GM18867 (cell line): ENCODE results near the gene TACR2.

ENCODE experiments used
- ATAC-seq: cut with Tn5 transposase; IDR thresholded peaks from one replicate; pipeline ENCODE4 v1.9.1; 2021; ENCODE audit warnings: mild to moderate bottlenecking, moderate library complexity; ENCODE audit not compliant: unreplicated experiment

The TACR2 gene

DNA sequence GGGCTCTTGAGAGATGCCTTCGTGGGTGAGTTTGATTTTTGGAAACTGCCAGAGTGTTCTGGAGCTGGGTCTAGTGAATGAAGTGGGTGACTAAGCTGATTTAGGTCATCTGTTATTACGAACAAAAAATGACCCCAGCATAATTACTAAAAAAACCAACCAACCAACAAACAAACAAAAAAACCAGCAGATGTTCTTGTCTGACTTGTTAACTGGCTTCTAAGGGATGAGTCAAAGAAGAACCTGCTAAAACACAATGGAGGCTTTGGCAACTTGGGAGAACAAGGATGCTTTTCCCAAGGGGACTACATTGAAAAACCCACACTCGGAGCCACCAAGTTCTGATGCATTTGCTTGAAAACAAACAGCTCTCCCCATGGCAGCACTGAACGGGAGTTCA is 11.5 kb downstream of the TACR2 start:
- ATAC-seq: no peak

DNA sequence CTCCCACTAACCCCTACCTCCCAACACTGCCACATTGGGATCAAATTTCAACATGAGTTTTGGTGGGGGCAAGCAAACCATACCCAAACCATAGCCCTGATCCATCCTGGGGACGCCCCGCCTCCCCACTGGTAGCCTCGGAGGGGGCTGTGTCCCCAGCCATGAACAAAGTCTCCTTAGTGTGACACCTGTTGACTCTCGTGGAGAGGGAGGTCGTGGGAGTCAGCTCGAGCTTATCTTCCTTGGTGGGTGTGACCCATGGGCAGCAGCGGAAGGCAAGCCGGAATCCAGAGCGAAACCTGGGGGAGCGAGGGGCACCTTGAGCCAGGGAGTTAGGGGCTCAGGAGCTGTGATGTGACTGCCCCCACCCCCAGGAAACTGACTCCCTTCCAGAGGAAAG is 11.9 kb downstream of the TACR2 start:
- ATAC-seq: no peak

DNA sequence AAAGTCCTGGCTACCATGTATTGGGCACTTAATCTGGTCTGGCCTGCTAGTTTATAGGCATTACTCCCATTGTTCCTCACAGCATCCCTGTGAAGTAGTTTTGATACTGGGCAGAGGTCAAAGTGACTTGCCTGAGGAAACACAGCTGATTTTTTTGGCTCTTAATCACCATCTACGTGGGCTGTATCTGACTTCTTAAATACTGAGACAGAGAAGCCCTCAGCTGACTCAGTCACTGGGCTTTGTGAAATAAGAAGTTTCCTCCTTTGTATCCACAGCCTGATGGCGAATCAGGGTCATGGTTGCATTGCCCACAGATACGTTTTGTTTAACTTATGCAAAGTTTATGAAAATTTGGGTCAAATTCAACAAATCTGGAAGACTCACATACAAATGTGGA is 13.2 kb downstream of the TACR2 start:
- no peak for ATAC-seq

DNA sequence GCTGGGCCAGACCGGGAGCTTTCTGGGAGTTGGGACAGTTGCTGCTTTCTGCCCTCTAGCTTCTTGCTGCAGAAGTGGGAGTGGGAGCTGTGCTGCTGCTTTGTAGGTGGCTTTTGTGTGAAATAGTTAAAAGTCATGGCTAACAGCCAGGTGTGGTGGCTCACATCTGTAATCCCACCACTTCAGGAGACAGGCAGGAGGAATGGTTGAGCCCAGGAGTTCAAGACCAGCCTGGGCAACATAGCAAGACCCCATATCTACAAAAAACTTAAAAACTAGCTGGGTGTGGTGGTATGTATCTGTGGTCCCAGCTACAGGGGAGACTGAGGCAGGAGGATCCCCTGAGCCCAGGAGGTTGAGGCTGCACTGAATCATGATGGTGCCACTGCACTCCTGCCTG is 13.7 kb downstream of the TACR2 start:
- ATAC-seq: no peak

DNA sequence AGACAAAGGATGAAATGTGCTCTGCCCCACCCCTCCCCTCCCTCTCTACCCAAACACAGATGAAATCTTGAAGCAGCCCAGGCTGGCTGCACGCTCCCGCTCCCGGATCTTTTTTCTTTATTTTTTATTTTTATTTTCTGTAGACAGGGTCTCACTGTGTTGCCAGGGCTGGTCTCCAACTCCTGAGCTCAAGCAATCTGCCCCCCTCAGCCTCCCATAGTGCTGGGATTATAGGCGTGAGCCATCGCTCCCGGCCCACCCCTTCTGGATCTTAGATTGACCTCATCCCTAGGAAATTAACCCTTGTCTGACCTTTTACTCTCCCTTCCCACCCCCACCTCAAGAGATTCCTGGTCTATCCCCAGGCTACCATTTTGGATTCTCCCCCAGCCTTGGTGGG is 14.3 kb downstream of the TACR2 start:
- ATAC-seq: no peak

DNA sequence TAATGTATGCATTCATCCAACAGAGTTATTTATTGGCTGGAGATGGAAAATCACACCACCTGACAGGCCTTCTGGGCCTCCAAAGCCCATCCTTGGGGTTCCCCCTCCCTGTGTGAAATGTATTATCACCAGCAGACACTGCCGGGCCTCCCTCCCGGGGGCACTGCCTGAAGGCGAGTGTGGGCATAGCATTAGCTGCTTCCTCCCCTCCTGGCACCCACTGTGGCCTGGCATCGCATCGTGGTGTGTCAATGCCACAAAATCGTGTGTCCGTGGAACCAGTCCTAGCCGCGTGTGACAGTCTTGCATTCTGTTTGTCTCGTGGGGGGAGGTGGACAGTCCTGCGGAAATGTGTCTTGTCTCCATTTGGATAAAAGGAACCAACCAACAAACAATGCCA is 15.3 kb downstream of the TACR2 start:
- no peak for ATAC-seq

DNA sequence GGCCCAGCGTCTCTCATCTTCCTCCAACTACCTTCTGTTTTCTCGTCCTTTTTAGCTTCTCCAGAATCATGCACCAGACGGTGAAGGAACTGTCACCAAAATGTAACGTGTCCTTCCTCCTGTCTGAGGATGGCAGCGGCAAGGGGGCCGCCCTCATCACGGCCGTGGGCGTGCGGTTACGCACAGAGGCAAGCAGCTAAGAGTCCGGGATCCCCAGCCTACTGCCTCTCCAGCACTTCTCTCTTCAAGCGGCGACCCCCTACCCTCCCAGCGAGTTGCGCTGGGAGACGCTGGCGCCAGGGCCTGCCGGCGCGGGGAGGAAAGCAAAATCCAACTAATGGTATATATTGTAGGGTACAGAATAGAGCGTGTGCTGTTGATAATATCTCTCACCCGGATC is 15.8 kb downstream of the TACR2 start:
- ATAC-seq: no peak

DNA sequence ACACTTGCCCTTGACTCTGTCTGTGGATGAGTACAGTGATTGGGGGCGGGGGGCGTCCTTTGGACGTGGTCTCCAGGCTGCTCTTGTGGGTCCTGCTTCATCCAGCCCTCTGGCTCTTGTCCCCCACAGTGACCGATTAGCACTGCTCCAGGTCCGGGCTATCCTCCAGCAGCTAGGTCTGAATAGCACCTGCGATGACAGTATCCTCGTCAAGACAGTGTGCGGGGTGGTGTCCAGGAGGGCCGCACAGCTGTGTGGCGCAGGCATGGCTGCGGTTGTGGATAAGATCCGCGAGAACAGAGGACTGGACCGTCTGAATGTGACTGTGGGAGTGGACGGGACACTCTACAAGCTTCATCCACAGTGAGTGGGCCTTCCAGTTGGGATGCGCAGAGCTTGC is 18.3 kb downstream of the TACR2 start:
- no peak for ATAC-seq

DNA sequence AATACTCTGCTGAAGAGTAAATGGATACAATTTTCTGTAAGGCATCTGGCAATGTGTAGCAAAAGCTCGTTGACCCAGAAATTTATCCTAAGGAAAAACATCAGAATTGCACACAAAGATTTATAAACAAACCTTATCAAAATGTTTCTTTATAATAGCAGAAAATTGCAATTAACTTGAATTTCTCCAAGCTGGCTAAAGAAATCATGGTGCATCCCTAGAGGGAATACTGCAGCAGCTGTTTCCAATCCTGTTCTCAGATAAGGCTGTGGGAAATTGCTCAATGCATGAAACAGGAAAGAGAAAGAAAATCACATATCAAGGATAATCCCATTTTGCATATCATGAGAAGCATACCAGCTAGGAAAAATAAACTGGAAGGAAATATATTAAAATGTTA is 18.7 kb downstream of the TACR2 start:
- no peak for ATAC-seq

DNA sequence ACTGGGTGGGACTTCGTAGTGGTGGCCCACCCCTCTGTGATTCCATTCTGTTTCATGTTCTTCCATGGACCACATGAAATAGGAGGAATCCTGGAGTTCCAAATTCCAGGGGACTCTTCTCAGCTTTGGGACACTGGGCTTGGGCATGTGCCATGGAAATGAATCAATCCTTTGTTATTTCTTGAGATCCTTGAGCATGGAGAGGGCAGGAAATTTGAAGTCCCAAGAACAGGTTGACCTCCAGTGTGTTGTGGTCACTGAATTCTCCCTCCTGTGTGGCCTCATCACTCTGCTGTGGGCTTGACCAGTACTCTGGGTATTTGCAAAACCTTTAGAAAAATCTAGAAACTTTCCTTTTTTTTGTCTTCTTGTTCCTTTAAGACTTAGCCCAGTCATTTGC is 22.7 kb downstream of the TACR2 start:
- ATAC-seq: no peak

DNA sequence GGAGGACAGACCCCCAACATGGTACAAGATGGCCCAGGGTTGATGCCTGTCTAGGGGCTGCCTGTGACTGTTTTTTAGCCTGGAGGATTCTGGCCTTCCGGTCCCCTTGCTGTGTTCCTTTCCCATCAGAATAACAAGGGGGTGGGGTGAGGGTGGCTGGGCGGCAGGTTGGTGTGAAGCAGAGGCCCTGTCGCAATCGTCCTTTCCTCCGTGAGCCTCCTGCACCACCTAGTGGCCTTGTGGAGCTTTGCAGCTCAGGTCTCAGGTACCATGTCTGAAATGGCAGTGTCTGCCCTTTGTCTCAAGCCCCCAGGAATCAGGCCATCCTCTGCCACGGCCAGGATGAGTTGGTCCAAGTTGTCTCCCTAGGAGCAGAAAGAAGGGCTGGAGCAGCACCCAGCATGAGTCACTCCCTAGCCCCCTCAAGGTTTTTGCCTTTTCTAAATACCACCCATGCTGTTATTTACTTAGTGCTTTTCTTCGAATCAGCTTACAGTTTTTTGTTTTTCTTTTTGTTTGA is 24.2 kb downstream of the TACR2 start:
- peak; percentile 76 for ATAC-seq

DNA sequence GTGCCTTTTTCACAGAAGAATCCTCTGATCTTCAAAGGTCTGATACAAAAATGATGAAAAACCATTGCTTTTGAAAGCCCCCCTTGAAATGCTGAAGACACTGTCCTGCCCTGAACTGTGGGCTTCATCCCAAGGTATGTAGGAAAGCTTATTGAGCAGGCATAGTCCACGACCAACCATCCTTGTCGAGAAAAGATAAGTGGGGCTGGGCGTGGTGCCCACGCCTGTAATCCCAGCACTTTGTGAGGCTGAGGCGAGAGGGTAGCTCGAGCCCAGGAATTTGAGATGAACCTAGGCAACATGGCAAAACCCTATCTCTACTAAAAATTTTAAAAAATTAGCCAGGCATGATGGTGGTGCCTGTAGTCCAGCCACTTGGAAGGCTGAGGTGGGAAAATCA is 25.6 kb downstream of the TACR2 start:
- ATAC-seq: no peak

DNA sequence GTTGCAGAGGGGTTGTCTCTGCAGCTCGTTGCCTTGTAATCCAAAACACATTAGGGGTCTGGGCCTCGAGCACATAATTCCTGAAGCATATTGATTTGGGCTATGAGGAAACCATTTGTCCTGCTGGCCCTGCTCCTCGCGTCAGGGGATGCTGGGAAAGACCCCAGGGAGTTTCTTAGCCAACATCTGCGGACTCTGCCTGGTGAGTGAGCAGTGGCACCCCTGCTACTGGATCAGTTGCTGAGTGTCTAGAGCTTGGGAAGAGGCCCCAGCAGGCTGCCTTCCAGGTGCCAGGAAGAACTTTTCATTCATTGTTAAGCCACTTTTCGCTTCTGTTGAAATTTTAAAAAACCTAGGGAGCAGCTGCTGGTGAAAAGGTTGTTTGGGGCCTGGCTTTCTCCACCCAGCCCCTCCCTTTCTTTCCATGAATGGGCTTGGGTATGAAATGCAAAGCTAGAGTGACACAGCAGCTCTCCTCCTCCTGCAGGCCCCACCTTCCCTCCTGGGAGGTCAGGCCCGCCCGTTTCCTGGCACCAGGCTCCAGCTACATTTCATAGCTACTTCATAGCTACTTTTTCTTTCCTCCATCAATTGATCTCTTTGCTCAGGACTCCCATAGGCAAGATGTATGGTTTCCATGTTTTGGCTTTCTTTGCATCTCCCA is 26.8 kb downstream of the TACR2 start:
- ATAC-seq: no peak

DNA sequence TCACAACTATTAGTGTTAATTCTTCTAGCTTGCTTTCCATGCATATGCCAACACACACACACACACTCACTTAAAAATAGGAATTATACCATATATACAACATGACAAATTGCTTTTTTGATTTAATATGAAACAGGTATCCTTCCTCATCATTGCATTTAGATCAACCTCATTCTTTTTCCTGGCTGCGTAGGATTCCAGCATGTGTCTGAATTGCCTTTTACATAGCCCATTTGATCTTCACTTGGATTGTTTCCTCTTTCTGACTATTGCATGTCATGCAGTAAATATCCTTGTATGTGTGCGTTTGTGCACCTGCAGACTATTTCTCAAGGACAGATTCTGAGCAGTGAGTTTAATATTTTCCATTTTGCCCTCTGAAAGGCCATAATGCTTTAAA is 28.2 kb downstream of the TACR2 start:
- no peak for ATAC-seq

DNA sequence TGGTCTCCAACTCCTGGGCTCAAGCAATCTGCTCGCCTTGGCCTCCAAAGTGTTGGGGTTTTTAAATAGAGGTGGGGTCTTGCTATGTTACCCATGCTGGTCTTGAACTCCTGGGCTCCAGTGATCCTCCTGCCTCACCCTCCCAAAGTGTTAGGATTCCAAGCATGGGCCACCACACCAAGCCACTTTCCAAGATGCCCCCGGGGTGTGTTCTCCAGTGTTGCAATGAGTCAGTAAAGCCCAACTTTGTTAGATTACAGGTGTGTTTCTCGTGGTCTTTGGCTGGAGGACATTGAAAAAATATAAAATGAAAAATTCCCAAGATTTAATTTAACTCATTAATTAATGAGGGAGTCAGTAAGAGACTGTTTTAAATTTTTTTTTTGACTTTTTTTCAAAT is 29.2 kb downstream of the TACR2 start:
- no peak for ATAC-seq

DNA sequence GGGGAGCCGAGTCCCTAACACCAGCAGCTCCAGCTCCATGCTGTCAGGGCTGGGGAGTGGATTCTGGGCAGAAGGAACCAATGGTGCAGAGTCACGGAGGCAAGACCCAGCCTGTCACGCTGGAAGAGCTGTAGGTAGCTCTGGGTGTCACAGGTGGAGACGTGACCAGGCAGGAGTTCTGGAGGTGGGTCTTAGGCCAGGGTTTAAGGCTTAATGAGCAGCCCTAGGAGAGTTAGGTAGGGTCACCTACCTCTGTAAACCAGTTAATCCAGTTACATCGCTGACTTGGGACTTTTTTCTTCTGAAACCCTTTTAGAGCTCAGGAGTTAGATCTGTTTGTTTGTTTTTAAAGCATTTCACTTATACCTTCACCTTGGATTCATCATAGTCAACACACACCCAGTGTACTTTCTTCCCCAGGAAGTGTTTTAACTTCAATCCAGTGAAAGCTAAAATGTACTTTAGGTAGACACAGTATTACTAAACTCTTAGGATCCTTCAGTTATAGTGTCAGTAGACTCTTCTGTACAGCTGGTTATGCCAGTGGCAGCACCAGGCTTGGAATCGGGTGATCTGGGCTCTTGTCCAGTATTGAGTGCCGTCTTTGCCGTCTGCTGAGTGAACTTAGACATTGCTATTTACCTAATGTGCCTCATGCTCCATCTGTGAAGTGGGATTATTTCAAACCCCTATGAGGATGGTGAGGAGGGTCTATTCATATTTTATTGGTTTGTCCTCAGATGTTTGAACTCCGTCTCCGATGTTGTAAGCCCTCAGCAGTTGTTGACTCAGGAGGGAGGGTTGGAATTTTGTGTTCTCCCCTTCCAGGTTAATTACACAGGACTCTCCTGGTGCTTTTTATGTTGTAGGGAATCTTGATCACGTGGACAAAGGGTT is 31.0 kb downstream of the TACR2 start:
- no peak for ATAC-seq

DNA sequence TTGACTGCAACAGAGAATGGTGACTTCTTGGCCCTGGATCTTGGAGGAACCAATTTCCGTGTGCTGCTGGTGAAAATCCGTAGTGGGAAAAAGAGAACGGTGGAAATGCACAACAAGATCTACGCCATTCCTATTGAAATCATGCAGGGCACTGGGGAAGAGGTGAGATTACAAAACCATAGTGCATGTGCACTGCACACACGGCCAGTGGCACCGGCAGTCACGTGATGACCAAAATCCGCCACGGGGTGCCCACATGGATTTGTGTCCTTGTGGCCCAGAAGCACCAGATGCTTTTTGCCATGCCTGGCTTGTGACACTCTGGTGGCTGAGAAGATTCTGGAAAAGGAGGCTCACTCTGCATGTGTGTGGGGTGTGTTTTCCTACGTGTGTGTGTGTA is 32.4 kb downstream of the TACR2 start:
- ATAC-seq: no peak

DNA sequence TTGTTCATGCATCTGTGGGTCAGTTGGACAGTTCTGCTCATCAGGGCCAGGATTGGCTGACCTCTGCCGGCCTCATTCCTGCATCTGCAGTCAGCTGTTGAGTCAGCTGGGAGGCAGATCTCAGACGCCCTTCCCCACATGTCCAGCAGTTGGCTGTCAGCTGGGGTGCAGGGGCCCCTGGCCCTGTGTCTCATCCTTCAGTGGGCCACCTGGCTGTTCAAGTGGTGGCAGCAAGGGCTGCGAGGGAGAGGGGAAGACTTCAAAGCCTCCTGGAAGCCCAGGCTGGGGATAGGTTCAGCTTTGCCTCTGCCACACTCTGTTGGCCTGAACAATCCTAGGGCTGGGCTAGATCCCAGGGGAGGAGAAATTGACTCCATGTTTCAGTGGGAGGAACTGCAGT is 33.2 kb downstream of the TACR2 start:
- no peak for ATAC-seq

DNA sequence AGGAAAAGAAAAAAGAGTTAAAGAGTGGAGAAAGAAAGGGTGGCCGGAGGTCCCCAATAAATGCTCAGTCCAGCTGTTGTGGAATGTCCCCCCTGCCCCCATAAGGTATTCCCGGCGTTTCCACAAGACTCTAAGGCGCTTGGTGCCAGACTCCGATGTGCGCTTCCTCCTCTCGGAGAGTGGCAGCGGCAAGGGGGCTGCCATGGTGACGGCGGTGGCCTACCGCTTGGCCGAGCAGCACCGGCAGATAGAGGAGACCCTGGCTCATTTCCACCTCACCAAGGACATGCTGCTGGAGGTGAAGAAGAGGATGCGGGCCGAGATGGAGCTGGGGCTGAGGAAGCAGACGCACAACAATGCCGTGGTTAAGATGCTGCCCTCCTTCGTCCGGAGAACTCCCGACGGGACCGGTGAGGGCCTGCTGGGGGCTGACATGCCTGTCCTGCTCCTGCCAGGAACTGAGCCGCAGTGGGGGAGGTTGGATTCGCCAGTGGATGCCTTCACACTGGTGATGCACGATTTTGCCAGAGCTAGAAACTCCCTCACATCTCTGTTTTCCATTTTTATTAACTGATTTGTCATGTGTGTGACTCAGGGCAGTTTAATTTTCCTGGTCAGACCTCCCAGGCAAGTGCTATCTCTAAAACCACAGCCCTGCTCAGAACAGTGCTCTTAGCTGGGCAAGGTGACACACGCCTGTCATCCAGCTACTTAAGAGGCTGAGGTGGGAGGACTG is 34.2 kb downstream of the TACR2 start:
- ATAC-seq: no peak

DNA sequence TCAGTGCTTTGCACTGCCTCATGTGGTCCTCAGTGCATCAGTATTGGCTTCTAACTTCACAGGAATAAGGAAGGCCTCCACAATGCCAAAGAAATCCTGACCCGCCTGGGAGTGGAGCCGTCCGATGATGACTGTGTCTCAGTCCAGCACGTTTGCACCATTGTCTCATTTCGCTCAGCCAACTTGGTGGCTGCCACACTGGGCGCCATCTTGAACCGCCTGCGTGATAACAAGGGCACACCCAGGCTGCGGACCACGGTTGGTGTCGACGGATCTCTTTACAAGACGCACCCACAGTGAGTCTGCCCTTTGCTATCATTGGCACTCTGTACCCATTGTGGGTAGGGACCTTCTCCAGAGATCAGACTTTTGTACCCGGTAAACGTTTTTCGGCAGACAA is 36.9 kb downstream of the TACR2 start:
- ATAC-seq: no peak

DNA sequence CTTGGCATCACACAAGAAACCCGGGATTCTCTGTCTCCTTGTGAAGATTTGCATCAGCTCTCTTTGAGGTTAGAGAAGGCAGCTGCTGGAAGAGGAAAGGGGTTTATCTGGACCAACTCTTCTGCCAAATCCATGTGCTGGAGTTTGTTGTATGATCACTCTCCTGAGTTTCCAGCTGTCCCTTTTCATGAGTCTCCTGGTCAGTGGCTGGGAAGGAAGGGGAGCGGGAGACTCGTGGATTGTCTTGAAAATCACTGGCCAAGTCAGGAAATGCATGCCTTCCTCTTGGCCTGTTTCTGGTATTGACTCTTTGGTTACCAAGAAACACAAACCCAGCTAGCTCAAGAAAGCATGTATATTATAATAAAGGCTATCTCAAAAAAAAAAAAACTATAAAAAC is 38.8 kb downstream of the TACR2 start:
- no peak for ATAC-seq

DNA sequence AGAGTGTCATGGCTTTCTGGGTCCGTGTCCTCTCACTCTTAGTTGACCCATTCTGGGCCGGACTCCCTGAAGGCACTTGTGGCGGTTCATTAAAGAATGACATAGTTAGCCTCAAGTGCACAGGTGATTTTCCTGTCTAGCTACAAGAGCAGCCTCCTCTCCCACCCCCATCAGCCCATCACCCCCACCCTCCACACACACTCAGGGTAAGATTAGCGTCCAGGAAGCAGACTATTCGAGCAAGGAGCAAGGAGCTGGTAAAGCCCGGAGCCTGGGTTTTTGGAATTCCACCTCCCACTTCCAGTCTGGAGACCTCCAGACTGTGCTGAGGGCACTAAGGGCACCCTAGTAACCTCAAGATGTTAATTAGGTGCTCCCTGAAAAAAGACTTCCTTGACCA is 39.5 kb downstream of the TACR2 start:
- ATAC-seq: no peak
